PC-3 (cell line): ENCODE data around the gene RPS21.

ENCODE experiments used
- EZH2phosphoT487 ChIP-seq: fragments of 300-600 bp; sonication (generic); IDR thresholded peaks from 2 replicates; pipeline ENCODE4 v1.6.1; 2018; ENCODE audit warnings: mild to moderate bottlenecking, antibody characterized with exemption, low read length, borderline replicate concordance
- TF ChIP-seq, protein P1 (sequence below): fragments of 300-600 bp; sonication (generic); conservative IDR thresholded peaks from 2 replicates; pipeline ENCODE4 v1.5.1; 2017; ENCODE audit warnings: antibody characterized with exemption, low read depth, mild to moderate bottlenecking, low read length

GRCh38 chr20:62419759-62420158 is 32.9 kb downstream of the RPS21 start:
- TF ChIP-seq, protein P1, sequence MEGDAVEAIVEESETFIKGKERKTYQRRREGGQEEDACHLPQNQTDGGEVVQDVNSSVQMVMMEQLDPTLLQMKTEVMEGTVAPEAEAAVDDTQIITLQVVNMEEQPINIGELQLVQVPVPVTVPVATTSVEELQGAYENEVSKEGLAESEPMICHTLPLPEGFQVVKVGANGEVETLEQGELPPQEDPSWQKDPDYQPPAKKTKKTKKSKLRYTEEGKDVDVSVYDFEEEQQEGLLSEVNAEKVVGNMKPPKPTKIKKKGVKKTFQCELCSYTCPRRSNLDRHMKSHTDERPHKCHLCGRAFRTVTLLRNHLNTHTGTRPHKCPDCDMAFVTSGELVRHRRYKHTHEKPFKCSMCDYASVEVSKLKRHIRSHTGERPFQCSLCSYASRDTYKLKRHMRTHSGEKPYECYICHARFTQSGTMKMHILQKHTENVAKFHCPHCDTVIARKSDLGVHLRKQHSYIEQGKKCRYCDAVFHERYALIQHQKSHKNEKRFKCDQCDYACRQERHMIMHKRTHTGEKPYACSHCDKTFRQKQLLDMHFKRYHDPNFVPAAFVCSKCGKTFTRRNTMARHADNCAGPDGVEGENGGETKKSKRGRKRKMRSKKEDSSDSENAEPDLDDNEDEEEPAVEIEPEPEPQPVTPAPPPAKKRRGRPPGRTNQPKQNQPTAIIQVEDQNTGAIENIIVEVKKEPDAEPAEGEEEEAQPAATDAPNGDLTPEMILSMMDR: no peak
- TF ChIP-seq EZH2phosphoT487: no peak
